Eye (tissue), 1 donor: ENCODE data around the gene CERK.

Source experiments
- DNase-seq: peaks from one replicate; pipeline ENCODE4 v3.0.0-alpha.2; 2015

CERK gene

DNA sequence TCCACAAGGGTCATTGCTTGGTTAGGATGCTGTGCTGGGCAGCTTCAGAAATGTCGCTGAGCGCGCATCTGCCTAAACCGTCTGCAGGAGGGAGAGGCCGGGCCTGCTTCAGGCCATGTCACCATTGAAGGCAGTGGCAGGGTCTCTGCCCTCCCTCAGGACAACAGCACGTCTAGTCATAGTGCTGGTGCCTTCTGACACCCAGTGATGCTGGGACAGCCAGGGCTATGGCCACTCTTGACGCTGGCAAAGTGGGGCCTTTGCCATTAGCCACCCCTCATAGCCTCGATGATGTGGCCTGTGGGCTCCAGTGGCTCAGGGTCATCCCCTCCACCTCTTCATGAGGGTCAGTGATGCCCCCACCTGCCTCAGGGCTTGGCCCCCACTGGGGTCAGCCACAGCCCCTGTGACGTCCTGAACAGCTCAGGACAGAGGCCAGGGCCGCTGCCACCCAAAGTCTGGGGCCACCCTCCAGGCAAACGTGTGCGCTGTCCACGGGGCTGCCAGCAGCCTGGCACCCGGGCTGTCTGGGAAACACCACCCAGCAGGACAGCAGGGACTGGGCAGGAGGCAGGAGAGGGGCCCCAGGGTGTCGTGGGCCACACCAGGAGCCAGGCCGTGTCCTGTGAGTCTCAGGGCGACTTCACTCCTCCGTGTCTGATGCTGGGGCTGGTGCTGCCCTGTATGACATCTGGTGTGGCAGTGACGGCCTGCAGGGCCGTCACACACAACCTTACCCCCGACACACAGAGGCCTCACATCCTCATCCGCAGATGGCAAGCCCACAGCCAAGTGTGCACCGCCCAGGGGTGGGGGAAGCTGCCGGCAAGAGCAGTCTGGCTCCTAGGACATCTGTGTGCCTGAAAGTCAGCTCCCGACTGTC, 42.5 kb downstream of the CERK start:
- DNase-seq: no peak

DNA sequence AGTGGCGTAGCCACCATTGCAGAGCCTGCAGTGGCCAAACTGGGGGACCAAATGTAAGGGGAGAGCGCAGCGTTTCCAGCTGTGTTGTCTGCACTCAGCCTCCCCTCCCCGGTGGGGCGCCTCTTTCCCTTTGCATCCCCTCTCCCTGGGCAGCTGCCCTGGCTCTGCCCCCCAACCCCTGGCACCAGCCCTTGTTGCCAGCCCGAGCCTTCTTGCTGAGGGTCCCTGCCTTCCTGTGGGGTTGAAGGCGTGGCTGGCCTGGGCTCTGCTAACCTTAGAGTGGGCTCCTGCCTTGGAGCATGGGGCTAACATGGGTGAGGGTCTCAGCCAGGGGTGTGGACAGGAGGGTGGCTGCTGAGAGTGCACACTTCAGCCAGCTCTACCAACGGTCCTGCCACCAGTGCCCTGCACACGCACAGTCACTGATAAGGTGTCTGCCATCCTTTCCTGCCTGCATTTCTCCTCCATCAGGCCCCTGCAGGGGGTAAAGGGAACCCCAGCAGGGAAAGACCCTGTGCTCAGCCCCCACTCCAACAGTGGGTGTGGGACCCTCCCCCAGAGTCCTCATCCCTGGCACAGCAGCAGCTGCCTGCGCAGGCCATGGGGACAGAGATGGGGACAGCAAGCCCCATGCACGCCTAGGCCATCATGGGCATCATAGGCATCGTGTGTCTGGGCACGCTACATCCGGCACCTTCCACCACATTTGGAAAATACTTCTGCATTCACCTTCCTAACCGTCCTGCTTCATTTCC, 43.5 kb downstream of the CERK start:
- no peak for DNase-seq

DNA sequence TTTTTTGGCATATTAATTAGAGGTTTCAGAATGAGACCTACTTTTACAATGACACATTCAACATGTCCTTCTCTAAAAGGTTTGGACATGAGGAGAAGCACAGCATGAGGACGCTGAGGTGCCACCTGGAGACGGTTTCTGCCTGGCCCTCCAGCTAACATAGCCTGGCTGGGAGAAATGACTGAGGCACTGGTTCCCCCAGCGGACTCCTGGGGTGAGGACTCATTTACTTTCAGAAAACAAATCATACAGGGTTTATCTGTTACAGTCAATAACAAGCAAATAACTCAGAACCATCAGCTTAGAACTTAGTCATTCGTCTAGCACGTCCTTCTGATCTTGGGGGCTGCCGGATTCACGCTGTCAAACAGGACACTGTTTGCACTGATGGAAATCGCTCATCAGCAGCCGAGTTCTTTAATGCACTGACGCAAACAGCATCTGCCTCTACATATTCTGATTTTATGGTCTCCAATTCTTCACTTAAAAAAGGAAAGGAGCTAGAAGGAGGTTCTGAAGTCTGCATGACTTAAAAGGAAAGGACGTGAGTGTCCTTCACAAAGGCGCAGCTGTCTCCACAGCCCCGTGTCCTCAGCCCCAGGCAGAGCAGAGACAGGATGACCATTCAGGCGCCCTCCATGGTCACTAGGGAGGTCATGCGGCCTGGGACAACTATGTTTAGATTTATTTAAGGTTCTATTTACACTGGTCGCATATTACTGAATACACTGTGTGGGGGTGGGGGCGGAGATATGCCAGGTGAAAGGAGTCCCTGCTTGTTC, 44.2 kb downstream of the CERK start:
- no peak for DNase-seq

DNA sequence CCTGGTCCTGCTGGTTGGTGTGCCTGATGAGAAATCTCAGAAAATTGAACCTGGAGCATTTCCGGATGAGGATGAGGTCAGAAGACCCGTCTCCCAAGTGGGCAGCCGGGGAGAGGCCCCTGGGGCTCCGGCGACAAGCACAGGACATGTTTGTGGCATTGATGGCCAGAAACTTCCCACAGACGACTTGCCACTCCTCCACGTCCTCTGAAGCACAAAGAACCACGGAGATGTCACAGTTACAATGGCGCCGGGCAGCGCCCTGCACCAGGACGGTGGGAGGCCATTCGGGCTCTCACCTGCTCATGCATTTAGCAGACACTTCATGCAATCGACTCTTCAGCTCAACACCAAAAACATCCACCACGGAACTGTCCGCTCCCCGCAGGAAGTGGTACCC, 46.5 kb downstream of the CERK start:
- DNase-seq: no peak

DNA sequence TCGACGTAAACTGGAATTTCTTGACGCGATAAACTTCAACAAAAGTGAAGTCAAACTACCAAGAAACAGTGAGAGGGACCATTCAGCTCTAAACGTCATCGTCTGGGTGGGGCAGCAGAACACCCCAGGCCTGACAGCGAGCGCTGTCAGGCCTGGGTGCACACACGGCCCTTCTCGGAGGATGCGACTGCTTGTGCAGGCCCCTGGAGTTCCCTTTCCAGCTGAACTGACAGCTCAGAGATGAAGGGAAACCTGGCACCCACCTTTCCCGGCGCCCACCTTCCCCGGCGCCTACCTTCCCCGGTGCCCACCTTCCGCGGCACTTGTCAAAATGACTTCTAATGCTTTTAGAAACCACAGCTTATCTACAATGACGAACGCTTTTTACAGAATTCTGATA, 47.9 kb downstream of the CERK start:
- no peak for DNase-seq

DNA sequence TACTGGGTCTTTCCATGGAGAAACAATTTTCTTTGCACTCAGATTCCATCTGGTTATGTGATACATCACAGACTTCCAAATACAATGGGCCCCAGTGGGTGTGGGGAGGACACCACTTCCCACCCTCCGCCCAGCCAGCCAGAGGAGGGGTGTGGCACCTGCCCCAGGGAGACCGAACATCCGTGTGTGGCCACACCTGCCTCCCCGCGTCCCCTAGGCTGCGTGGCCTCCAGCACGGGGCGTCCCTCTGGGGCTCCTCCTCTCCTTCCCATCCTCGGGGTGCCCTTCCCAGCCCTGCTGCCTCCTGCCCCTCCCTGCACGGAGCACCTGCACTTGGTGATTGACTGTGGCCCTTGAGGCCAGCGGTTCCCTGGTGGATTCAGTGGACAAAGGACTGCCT, 49.1 kb downstream of the CERK start:
- DNase-seq: no peak

DNA sequence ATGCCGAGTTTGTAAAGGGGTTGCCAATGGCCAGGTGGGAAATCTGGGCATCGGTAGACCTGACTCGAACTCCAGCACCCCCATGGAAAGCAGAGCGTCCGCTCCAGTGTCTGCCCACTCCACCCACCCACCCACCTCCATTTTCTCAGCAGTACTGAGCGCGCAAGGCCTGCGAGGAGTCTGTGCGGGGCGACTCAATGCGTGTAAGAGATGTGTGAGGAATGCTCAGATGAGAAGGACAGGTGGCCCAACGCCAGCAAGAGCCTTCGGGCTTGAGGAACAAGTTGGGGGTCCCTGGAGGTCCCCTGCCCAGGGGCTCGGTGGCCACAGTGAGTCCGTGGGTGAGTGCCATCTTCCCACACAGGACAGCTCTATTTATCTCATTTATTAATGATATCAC, 50.6 kb downstream of the CERK start:
- DNase-seq: no peak

DNA sequence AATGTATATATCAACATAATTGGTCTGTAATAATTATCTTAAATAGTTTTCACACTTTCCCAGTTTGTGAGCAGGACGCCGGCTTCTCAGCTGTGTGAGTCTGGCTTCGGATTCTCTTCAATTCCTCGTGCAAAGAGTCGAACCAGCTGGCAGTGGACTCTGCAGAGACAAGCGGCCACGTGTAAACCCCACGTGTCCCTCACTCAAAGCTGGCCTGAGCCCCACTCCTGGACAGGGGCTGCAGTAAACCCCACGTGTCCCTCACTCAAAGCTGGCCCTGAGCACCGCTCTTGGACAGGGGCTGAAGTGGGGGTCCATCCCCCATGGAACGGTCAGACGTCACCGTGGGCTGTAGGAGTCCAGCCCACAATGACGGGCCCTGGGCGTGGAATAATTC, 51.0 kb downstream of the CERK start:
- no peak for DNase-seq

DNA sequence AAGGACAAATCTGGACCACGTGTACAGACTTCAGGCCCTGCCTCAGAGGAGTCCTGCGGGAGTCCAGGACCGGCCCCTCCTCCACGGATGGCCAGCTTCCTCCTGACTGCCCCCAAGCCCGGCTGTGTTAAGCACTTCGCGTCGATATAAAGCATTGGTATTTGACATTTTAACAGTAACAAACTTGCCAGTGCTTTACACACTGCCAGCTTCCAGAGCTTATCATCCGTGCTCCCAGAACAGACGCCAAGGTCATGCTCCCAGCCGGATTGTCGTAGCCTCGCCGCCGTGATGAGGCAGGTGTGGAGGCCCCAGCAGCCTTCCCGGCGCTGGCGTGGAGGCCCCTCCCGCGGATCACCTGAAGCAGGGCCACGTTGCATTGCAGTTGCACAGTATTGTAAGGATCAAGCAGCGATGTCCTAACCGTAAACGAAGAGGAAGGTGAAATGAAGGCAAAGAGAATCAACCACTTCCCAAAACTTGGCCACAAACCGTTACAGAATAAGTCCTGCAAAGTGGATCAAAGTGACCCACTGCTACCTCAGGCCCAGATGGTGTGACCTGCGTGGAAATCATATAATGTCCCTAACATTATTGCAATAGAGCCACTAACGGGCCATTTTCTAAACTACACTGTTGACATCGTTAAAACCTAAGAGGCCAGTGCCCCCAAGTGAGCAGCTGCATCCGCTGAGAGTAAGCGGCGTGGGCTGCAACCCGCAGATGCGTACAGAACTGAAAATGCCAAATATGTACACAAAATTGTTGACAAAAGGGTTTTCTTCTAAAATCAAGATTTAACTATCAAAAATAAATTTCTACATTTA, 51.6 kb downstream of the CERK start:
- DNase-seq: no peak

DNA sequence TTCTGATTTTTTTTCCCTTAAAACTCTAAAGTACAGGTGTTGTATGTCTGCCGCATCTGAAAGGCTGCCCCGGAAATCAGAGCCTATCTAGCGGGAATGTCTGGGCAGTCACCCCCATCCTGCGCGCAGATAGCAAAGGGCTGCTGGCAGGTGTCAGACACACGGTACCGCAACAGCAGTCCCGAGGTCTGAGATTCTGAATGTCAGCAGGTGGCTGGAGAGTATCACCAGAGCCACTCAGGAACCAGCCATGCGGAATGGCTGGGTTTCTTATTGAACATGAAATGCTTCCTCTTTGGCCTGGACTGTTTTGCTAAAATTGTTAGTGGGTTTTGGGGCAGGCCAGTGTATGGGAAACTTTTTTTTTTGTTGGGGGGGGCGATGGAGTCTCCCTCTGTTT, 53.3 kb downstream of the CERK start:
- DNase-seq: peak; percentile 50

DNA sequence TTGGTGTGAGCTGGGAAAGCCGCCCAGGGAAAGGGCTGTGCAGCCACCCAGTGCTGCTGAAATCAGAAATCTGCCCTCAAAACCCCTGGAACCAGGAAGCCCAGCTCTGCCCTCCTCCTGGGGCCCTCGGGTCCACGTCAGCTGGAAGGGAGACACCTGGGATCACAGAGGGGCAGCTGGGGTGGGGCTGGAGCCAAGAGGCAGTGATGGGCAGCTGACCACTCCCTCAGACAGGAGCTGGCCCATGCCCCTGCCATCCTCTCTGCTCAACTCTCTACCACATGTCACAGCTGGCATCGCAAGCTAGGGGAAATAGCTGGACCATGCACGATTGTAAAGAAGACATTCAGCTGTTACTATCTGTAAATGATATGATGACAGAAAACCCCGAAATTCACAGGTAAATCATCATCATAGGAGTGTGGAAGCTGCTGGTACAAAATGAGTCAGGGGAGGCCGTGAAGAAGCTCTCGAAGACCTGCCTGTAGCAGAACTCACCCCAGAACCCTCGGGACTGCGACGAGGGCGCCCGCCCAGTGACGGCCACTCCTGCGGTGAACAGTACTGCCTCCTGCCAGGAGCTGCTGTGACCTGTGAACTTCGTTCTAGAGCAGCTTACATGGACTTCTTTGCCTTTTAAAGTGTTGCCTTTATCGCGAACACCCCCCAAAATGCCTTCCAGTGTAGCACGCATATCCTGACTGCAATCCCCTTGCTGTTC, 55.9 kb downstream of the CERK start:
- DNase-seq: no peak

DNA sequence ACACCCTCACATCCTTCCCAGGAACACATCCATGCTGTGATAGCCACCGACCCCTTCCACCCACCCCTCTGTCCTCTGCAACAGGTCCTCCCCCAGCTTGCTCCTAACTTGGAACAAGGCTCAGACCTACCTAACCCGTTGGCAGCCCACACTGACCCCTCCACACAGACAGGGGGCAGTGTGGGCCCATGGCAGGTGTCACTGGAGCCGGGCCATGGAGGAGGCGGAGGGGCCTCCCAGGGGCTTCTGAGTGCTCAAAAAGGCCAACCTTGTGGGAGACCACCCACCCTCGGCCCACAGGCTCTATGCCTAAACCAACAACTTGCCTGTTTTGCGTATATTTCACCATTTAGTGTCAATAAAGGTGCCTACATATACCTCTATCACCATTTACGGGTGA, 57.0 kb downstream of the CERK start:
- DNase-seq: no peak

DNA sequence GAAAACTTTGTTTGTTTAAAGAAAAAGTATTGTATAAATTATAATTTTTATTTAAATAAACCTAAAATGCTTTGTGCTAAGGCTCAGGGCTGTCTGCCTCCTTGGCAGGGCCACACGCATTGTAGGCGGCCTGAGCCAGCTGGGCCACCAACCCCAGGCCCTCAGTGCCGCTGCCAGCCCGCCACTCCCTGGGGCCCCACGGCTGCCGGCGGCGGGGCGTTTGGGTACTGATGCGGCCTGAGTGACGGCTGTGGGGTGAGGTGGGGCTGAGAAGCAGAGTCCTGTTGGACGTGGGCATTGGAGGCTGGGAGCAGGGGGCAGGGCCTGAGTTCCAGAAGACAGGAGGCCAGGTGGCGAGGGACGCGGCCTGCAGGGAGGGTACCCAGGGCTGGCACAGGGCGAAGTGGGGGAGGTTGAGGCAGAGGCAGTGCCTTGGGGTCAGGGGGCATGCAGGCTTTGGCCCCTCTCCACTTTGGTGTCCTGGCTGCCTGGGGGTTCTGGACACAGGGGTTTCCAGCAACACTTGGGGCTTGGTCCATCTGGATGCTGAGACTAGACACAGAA, 58.3 kb downstream of the CERK start:
- no peak for DNase-seq

DNA sequence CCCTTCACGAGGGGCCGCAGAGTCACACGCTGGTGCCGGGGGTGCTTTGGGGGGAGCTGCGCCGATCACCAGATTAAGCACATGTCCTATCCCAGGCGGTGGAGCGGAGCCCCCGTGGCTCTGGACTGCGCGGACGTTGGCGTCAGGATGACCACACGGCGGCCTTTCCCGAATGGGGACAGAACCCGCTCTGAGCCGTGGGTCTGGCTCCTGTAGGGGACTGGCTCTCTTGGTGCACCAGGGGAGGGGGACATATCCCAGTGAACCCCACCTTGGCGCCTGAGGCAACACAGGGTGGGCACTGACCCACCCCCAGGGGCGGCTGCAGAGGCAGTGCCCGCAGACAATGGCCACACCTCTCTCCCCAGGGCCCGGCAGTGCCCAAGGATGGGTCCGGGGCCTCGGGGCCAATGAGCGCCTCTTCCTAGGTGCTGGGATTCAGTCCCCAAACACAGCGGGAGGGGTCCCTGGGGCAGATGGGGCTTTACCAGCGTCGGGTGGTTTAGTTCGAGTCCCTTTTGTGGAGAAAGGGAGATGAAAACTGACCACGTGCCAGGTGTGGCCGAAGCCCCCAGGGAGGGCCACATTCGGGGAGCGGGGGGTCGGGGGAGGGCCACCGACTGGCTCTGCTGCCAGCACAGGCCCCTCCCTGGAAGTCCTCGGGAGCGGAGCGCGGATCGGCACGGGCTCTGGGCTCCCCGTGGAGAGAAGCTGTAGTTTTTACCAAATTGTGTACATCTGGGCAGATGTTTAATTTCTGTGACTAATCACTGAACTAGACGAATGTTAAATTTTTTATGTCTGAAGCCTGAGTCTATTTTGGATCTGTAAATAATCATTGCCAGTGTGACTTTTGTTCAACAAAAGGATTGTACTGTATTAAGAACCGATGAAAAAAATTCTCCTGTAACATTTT, 59.0 kb downstream of the CERK start:
- DNase-seq: peak; percentile 26

DNA sequence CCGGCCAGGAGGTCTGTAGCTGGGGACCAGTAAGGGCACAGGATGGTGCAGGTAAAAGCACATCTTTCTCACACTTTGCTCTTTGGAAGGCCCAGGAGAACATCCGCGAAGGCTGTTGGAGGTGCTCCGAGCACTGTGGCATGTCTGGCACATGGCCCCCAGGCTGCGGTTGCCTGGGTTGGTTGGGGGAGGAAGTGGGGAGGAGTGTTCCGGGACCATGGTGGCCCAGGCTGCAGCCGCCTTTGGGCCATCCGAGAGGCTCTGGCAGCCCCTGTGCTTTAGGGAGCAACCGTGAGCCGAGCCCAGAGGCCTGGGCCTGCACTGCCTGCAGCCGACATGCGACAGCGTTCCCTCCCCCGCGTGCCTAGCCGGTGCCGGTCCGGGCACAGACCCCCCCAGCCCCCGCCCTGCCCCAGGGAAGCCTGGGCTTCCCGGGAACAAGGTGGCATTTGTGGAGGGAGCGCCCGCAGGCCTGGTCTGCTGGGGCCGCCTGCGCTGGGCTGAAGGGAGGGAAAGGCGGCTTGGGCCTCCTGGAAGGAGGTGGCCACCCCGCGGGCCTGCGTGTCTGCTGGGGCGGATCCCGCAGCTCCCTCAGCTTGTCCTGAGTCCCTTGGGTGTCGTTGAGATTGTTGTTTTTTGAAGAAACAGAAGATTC, 59.9 kb downstream of the CERK start:
- DNase-seq: no peak

DNA sequence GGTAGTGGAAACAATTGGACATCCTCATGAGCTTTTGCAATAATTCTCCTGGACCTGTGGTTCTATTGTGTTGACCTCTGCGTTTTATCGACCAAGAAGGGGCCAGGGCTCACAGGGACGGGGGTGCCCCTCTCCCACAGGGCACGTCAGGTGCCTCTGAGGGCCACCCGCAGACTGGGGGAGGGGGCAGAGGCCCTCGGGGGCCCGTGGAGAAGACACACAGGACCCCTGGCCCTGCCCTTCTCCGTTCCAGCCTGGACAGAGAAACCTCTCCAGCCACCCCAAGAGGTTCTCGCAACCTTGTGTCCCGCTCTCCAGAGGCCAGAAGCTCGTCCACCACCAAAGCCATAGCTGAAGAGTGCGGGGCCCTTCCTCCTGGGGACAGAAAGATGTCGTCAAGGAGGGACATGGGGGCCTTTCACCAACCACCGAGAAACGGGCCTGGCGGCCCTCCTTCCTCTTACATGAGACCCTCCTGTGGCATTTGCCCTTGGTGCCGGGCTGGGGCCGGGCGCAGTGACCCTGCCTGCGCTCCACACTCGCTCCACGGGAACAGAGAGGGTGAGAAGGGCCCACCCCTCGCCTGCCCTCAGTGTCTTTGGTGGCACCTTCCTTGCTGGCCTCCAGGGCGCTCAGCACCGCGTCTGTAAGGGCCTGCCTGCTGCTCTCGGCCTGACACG, 60.6 kb downstream of the CERK start:
- DNase-seq: no peak

DNA sequence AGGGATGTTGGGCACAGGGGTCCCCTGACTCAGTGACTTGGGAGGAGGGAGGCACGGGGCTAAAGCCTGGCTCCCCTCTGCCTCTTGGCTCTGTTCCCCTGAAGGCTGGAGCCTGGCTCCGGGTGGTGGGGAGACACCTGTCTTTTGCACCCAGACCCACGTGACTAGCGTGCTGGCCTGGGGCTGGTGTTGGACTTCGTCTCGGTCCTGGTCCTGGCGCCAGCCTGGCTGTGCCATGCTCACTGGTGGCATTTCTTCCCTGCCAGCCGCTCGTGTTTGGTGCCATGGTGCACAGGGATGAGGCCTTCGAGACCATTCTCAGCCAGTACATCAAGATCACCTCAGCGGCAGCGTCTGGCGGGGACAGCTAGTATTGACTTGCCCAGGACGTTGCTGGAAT, 61.2 kb downstream of the CERK start:
- no peak for DNase-seq

DNA sequence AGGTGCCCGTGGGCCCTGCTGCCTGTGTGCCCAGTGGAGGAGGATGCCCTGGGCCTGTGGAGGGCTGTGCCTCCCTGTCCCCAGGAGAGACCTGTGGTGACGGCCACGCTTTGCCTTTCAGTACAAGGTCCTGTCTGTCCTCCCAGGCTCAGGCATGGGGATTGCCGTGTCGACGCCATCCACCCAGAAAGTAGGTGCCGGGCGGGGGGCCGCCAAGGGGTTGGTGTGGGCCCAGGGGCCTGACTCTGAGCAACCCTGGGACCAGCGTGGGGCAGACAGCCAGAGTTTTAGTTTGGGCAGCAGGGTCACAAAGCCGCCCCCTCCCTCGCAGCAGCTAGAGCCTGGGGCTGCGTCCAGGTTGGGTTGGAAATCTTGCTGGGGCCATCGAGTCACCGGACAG, 61.6 kb downstream of the CERK start:
- DNase-seq: no peak

DNA sequence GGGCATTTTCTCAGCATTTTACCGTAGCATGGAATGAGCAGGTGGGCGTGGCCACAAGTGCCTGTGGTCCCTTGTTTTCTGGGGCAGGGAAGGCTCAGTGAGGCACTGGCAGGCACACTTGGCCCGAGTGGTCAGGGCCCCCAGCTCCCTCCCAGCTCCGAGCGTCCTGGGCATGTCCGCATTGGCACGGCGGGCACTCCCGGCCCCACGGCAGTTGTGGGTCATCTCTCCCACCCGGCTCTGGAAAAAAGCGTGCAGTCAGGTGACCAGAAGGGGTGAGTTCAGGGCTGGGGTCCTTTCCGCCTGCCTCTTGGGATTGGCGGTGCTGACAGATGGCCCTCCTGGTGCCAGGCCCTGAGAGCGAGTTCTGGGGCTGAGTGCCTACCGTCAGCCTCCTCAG, 62.1 kb downstream of the CERK start:
- no peak for DNase-seq
